Astrocyte of the cerebellum (primary cell): Measurements from ENCODE around the gene KAT2A.

Source experiments
- DNase-seq: peaks from one replicate; pipeline ENCODE4 v3.0.0-alpha.2; 2011; ENCODE audit warnings: low read depth
- H3K4me3 ChIP-seq: 2 replicates; pipeline ENCODE4 v1.5.1; 2011; ENCODE audit warnings: mild to moderate bottlenecking, low read depth, low read length, moderate library complexity
- CTCF ChIP-seq: IDR thresholded peaks from 2 replicates; pipeline ENCODE4 v1.5.1; 2012; ENCODE audit warnings: low read length, low read depth, moderate library complexity, mild to moderate bottlenecking; ENCODE audit errors: missing control alignments
- in situ Hi-C: cut with HindIII; loops from 2 replicates; pipeline ENCODE4 v1.10.0; 2017; ENCODE audit warnings: low sequenced_read_pairs

The KAT2A gene

GRCh38 chr17:42117397-42118125 is 3.6 kb downstream of the KAT2A start:
- DNase-seq: no peak
- no peak for TF ChIP-seq CTCF
- H3K4me3 ChIP-seq: no peak overlapping the region
- in situ Hi-C loops: no loop called here

GRCh38 chr17:42116705-42117396 is 4.3 kb downstream of the KAT2A start:
- in situ Hi-C loops: no loop called here
- DNase-seq: peak; percentile 62
- H3K4me3 ChIP-seq: no peak overlapping the region
- peak; percentile 84 for TF ChIP-seq CTCF

- H3K4me3 ChIP-seq: no peak overlapping the region
- no peak for DNase-seq
- in situ Hi-C loops: loop anchor here (5.0 kb wide), 1 partner anchor 147 kb away; the partner anchor contains the start of gene CNP
- TF ChIP-seq CTCF: no peak
Measured at GRCh38 chr17:42114118-42114517, 7.0 kb downstream of the KAT2A start.

- in situ Hi-C loops: loop anchor here (5.0 kb wide), 1 partner anchor 146 kb away; the partner anchor contains the start of gene CNP
Measured at GRCh38 chr17:42113293-42114069, 7.7 kb downstream of the KAT2A start.

GRCh38 chr17:42112552-42113176 is 8.5 kb downstream of the KAT2A start, which contains the start of gene DHX58:
Gene DHX58, minus strand, starts transcription at chr17:42112714. Its CDS starts 822 bp downstream, at chr17:42111892.
- no peak within 1 kb of the TSS for H3K4me3 ChIP-seq
- in situ Hi-C loops: loop anchor here (5.0 kb wide), 1 partner anchor 145 kb away; the partner anchor contains the start of gene CNP
- TF ChIP-seq CTCF: no peak
- DNase-seq: peak; percentile 22

More at GRCh38 chr17:42113293-42114069, 7.7 kb downstream of the KAT2A start:
- no peak for TF ChIP-seq CTCF
- no peak for DNase-seq
- no peak overlapping the region for H3K4me3 ChIP-seq

GRCh38 chr17:42111871-42112551 is 9.2 kb downstream of the KAT2A start:
- no peak for DNase-seq
- in situ Hi-C loops: loop anchor here (5.0 kb wide), 1 partner anchor 145 kb away; the partner anchor contains the start of gene CNP
- TF ChIP-seq CTCF: no peak
- no peak overlapping the region for H3K4me3 ChIP-seq
